ENCODE results near the gene IGSF23. TPM values are rescaled to one million over a fixed set of nuclear protein-coding genes. Genes with fewer than 3 reads are reported as not detected.

IGSF23 gene
- total RNA-seq, 1 donor from 2014 or later, result 5.7 TPM

MicroRNAs within 50 kb of the gene (microRNA counts, 767-probe panel; counts per million panel counts)
- not detected for microRNA hsa-miR-4531

Small RNA genes within 50 kb of the gene (microRNA-seq; reads per million reads assigned to microRNA genes)
- gene MIR4531, result not detected

Other genes with a start within 250 kb of the IGSF23 start
- gene ZNF285, start 212.0 kb upstream of the IGSF23 start, total RNA-seq, result 2.6 and 4.6 TPM in 2 replicates
- gene ZNF229, start 165.1 kb upstream of the IGSF23 start, total RNA-seq, result 6.2 and 6.8 TPM in 2 replicates
- gene ZNF180, start 113.0 kb upstream of the IGSF23 start, total RNA-seq, result 7.4 and 17.9 TPM in 2 replicates
- not detected in 2 replicates for gene CEACAM20, start 83.9 kb upstream of the IGSF23 start, total RNA-seq
- gene PVR, start 30.3 kb downstream of the IGSF23 start, total RNA-seq, result 327 and 450 TPM in 2 replicates
- gene CEACAM19, start 57.9 kb downstream of the IGSF23 start, total RNA-seq, result 4.9 and 6.9 TPM in 2 replicates
- 5.0 and 6.1 TPM in 2 replicates for gene CEACAM16, start 85.6 kb downstream of the IGSF23 start, total RNA-seq
- gene BCL3, start 135.1 kb downstream of the IGSF23 start, total RNA-seq, result 25.8 and 28.6 TPM in 2 replicates
- not detected in 2 replicates for gene CBLC, start 164.3 kb downstream of the IGSF23 start, total RNA-seq
- gene BCAM, start 195.5 kb downstream of the IGSF23 start, total RNA-seq, result 590 and 678 TPM in 2 replicates
- gene NECTIN2, start 232.7 kb downstream of the IGSF23 start, total RNA-seq, result 79.1 and 113 TPM in 2 replicates